ENCODE data around the gene MIOX. TPM values are rescaled to one million over a fixed set of nuclear protein-coding genes. Genes with fewer than 3 reads are reported as not detected.

MIOX gene
- total and polyA plus RNA-seq, 2 of the 13 experiments (the other 11 are each of a cell fraction or from before 2014, with no cell fraction given): 1.5 to 2.9 TPM

- TF ChIP-seq KIAA2018 (CRISPR knock-in tag; IDR thresholded peaks at IDR 0.05; ENCODE audit: borderline replicate concordance) (no peak), FOXK1 (CRISPR knock-in tag; IDR thresholded peaks at IDR 0.05; ENCODE audit: borderline replicate concordance, low read depth) (no peak), MLX (CRISPR knock-in tag; IDR thresholded peaks at IDR 0.05) (no peak), KDM2A (CRISPR knock-in tag; IDR thresholded peaks at IDR 0.05; ENCODE audit: borderline replicate concordance, low read depth) (peak; percentile 62; the same call in 1 of the 2 replicates), ZNF768 (CRISPR knock-in tag; IDR thresholded peaks at IDR 0.05) (no peak), AHR (CRISPR knock-in tag; IDR thresholded peaks at IDR 0.05) (no peak), ZNF503 (CRISPR knock-in tag; IDR thresholded peaks at IDR 0.05) (no peak), ZNF724P (CRISPR knock-in tag; IDR thresholded peaks at IDR 0.05; ENCODE audit: borderline replicate concordance) (no peak), HINFP (CRISPR knock-in tag; IDR thresholded peaks at IDR 0.05; ENCODE audit: low read depth) (no peak), ZNF121 (CRISPR knock-in tag; IDR thresholded peaks at IDR 0.05) (no peak), GATA4 (IDR thresholded peaks at IDR 0.05; ENCODE audit: borderline replicate concordance, low read depth) (peak; percentile 52; the same call in 1 of the 2 replicates), ZNF160 (CRISPR knock-in tag; IDR thresholded peaks at IDR 0.05) (no peak), GMEB1 (CRISPR knock-in tag; IDR thresholded peaks at IDR 0.05; ENCODE audit: borderline replicate concordance) (peak; percentile 35; the same call in 1 of the 2 replicates)
Observed at GRCh38 chr22:50474710-50475651, 11.7 kb upstream of the MIOX start, which contains the start of gene SBF1 (continued).
